Naive thymus-derived CD4-positive, alpha-beta T cell (primary cell): ENCODE data around the gene CCDC63. TPM values are rescaled to one million over a fixed set of nuclear protein-coding genes. Genes with fewer than 3 reads are reported as not detected.
"Not testable (repeated sequence)": the region's sequence is repeated elsewhere in the genome, so short reads cannot be mapped to it uniquely, and the experiment has no call there.

Experiments
- ATAC-seq: fragments of 150-1000 bp; cut with Tn5 transposase; 2 replicates; pipeline ENCODE4 v1.10.0; 2021; ENCODE audit warnings: mild to moderate bottlenecking, moderate library complexity
- CTCF ChIA-PET: fragments of 350-600 bp; sonication (Branson Sonifier 250); formaldehyde crosslinking; loops from one replicate; lab custom pipeline; 2021; ENCODE audit warnings: antibody characterized with exemption; lab: Charles Lee
- POLR2A ChIA-PET: fragments of 350-600 bp; sonication (Branson Sonifier 250); formaldehyde crosslinking; loops from one replicate; lab custom pipeline; 2021; ENCODE audit warnings: antibody characterized with exemption, inconsistent platforms; lab: Charles Lee
- DNase-seq, 9 donors: peaks; one replicate each; pipeline versions ENCODE4 v3.0.0 to v3.0.0-alpha.2; 2020 to 2022; ENCODE audit warnings: mixed read lengths in 1 of 9
- H3K27ac ChIP-seq: one replicate; pipeline ENCODE4 v1.7.0; 2013; ENCODE audit warnings: mild to moderate bottlenecking, low read depth, low read length, moderate library complexity
- H3K27me3 ChIP-seq, 2 donors: one replicate each; pipeline ENCODE4 v1.7.0; 2013; ENCODE audit warnings: low read length in 2 of 2, mild to moderate bottlenecking in 2 of 2, moderate library complexity in 2 of 2; ENCODE audit not compliant: control insufficient read depth in 2 of 2, insufficient read depth in 2 of 2
- H3K36me3 ChIP-seq, 3 experiments: 1 replicate in 2 of 3; 2 replicates in 1 of 3; pipeline ENCODE4 v1.7.0; 2013; ENCODE audit warnings: low read length in 3 of 3, mild to moderate bottlenecking in 3 of 3, moderate library complexity in 1 of 3; ENCODE audit not compliant: insufficient read depth in 3 of 3, control insufficient read depth in 2 of 3
- H3K4me1 ChIP-seq, 2 donors: one replicate each; pipeline ENCODE4 v1.7.0; 2013; ENCODE audit warnings: low read length in 2 of 2, mild to moderate bottlenecking in 2 of 2, moderate library complexity in 1 of 2; ENCODE audit not compliant: control insufficient read depth in 2 of 2, insufficient read depth in 2 of 2
- H3K4me3 ChIP-seq: 2 replicates; pipeline ENCODE4 v1.7.0; 2013; ENCODE audit warnings: mild to moderate bottlenecking, low read length
- H3K9me3 ChIP-seq, 3 experiments: 1 replicate in 2 of 3; 2 replicates in 1 of 3; pipeline ENCODE4 v1.7.0; 2013; ENCODE audit warnings: low read length in 3 of 3; ENCODE audit not compliant: control insufficient read depth in 2 of 3
- H3K27ac Mint-ChIP-seq, 9 donors: one replicate each; pipeline ENCODE4 v1.8.0; 2020 to 2022; ENCODE audit warnings: mixed read lengths in 9 of 9, mild to moderate bottlenecking in 8 of 9, moderate library complexity in 5 of 9, inconsistent platforms in 2 of 9
- H3K27me3 Mint-ChIP-seq, 5 donors: one replicate each; pipeline ENCODE4 v1.8.0; 2021 to 2022; ENCODE audit warnings: mixed read lengths in 5 of 5, mild to moderate bottlenecking in 1 of 5
- H3K36me3 Mint-ChIP-seq, 5 donors: one replicate each; pipeline ENCODE4 v1.8.0; 2020 to 2022; ENCODE audit warnings: mixed read lengths in 5 of 5, mild to moderate bottlenecking in 3 of 5, inconsistent platforms in 1 of 5
- H3K4me1 Mint-ChIP-seq, 7 donors: one replicate each; pipeline ENCODE4 v1.8.0; 2020 to 2022; ENCODE audit warnings: mixed read lengths in 7 of 7, mild to moderate bottlenecking in 3 of 7, inconsistent platforms in 1 of 7
- H3K4me3 Mint-ChIP-seq, 10 donors: one replicate each; pipeline ENCODE4 v1.8.0; 2020 to 2022; ENCODE audit warnings: mild to moderate bottlenecking in 10 of 10, mixed read lengths in 10 of 10, moderate library complexity in 6 of 10, inconsistent platforms in 2 of 10
- H3K9me3 Mint-ChIP-seq, 11 donors: one replicate each; pipeline ENCODE4 v1.8.0; 2020 to 2022; ENCODE audit warnings: mixed read lengths in 11 of 11, mild to moderate bottlenecking in 4 of 11, inconsistent platforms in 1 of 11, moderate library complexity in 1 of 11
- intact Hi-C, 2 donors: fragments of 100-400 bp; cut with micrococcal nuclease; formaldehyde crosslinking; loops; one replicate each; pipeline ENCODE4 v1.15.1; 2023
- polyA plus RNA-seq, 2 donors: library from polyadenylated mRNA; unstranded; fragments of 300-500 nt; fragmentation: Illumina TruSeq; gene quantifications; one replicate each; pipeline ENCODE4 v1.2.3, GENCODE V29; 2021
- total RNA-seq, 6 experiments: library from RNA in 5 of 6; stranded (reverse) in 5 of 6; gene quantifications; 1 replicate in 5 of 6; 2 replicates in 1 of 6; pipeline ENCODE4 v1.2.3 and lab custom pipeline; 2021 to 2026

The CCDC63 gene
- total and polyA plus RNA-seq, 7 experiments from 2014 or later = not detected

GRCh38 chr12:110940933-110941332 is 94.1 kb downstream of the CCDC63 start:
- H3K27ac ChIP-seq = no peak overlapping the region
- peaks cover 0 to 5% (median 0%) of the 10 kb centered on the region in 5 donors for H3K36me3 Mint-ChIP-seq
- peaks cover 0 to 6% (median 0%) of the 10 kb centered on the region in 3 experiments for H3K9me3 ChIP-seq
- no peaks in the 10 kb centered on the region for H3K27me3 ChIP-seq
- no peaks in the 10 kb centered on the region for H3K36me3 ChIP-seq
- intact Hi-C loops = no loop called here
- ATAC-seq (no peak), DNase-seq (no peak)
- peaks cover 0 to 7% (median 6%) of the 10 kb centered on the region in 7 donors for H3K4me1 Mint-ChIP-seq
- peaks cover 0 to 5% of the 10 kb centered on the region in 2 donors for H3K4me1 ChIP-seq
- H3K4me3 Mint-ChIP-seq = no peak overlapping the region
- no peak overlapping the region for H3K27ac Mint-ChIP-seq
- peaks cover 0 to 13% (median 4%) of the 10 kb centered on the region in 11 donors for H3K9me3 Mint-ChIP-seq
- ChIA-PET CTCF (interaction anchor here (0.8 to 1.1 kb wide), 2 partner anchors 14 to 232 kb away, joined by 3 to 4 read pairs; no protein-coding TSS in a partner anchor), POLR2A (no interaction called here)
- H3K27me3 Mint-ChIP-seq = peaks cover 7 to 24% (median 18%) of the 10 kb centered on the region in 5 donors
- no peak overlapping the region for H3K4me3 ChIP-seq

GRCh38 chr12:110941391-110941790 is 94.6 kb downstream of the CCDC63 start:
- H3K27me3 Mint-ChIP-seq = peaks cover 7 to 22% (median 18%) of the 10 kb centered on the region in 5 donors
- peaks cover 0 to 5% of the 10 kb centered on the region in 2 donors for H3K4me1 ChIP-seq
- DNase-seq (no peak), ATAC-seq (no peak)
- no peak overlapping the region for H3K4me3 ChIP-seq
- no peak overlapping the region for H3K27ac ChIP-seq
- no peaks in the 10 kb centered on the region for H3K36me3 ChIP-seq
- H3K4me3 Mint-ChIP-seq = no peak overlapping the region
- no peaks in the 10 kb centered on the region for H3K27me3 ChIP-seq
- peaks cover 0 to 7% (median 6%) of the 10 kb centered on the region in 7 donors for H3K4me1 Mint-ChIP-seq
- POLR2A ChIA-PET = no interaction called here
- peaks cover 0 to 18% (median 9%) of the 10 kb centered on the region in 11 donors for H3K9me3 Mint-ChIP-seq
- peaks cover 0 to 7% (median 0%) of the 10 kb centered on the region in 5 donors for H3K36me3 Mint-ChIP-seq
- intact Hi-C loops = no loop called here
- peaks cover 0 to 7% (median 0%) of the 10 kb centered on the region in 3 experiments for H3K9me3 ChIP-seq
- H3K27ac Mint-ChIP-seq = no peak overlapping the region
- CTCF ChIA-PET = interaction anchor here (1.1 kb wide), 1 partner anchor 14 kb away, joined by 4 read pairs; no protein-coding TSS in a partner anchor

- peaks cover 0 to 10% (median 0%) of the 10 kb centered on the region in 5 donors for H3K36me3 Mint-ChIP-seq
- peaks cover 0 to 15% (median 9%) of the 10 kb centered on the region in 5 donors for H3K27me3 Mint-ChIP-seq
- H3K4me1 ChIP-seq = no peaks in the 10 kb centered on the region
- ChIA-PET CTCF (no interaction called here), POLR2A (no interaction called here)
- H3K27ac Mint-ChIP-seq = no peak overlapping the region
- no peaks in the 10 kb centered on the region for H3K27me3 ChIP-seq
- peaks cover 0 to 37% (median 15%) of the 10 kb centered on the region in 11 donors for H3K9me3 Mint-ChIP-seq
- no peak overlapping the region for H3K4me3 Mint-ChIP-seq
- DNase-seq (no peak), ATAC-seq (no peak)
- no peak overlapping the region for H3K27ac ChIP-seq
- H3K36me3 ChIP-seq = no peaks in the 10 kb centered on the region
- no peak overlapping the region for H3K4me3 ChIP-seq
- H3K9me3 ChIP-seq = peaks cover 0 to 13% (median 0%) of the 10 kb centered on the region in 3 experiments
- intact Hi-C loops = no loop called here
- no peaks in the 10 kb centered on the region for H3K4me1 Mint-ChIP-seq
Observed at GRCh38 chr12:110943373-110943772, 96.6 kb downstream of the CCDC63 start.

- Mint-ChIP-seq H3K4me3 (no peak overlapping the region), H3K9me3 (peaks cover 0 to 40% (median 14%) of the 10 kb centered on the region in 11 donors)
- intact Hi-C loops = no loop called here
Observed at GRCh38 chr12:110948041-110948440, 101.3 kb downstream of the CCDC63 start.

GRCh38 chr12:110950466-110950865 is 103.7 kb downstream of the CCDC63 start:
- H3K27ac Mint-ChIP-seq, H3K36me3 ChIP-seq, DNase-seq, H3K4me3 Mint-ChIP-seq, ATAC-seq, CTCF ChIA-PET, H3K4me1 ChIP-seq, H3K4me3 ChIP-seq, intact Hi-C loops, H3K27me3 ChIP-seq, POLR2A ChIA-PET, H3K27ac ChIP-seq, H3K4me1 Mint-ChIP-seq: not testable (repeated sequence)
- peaks cover 0 to 41% (median 12%) of the 10 kb centered on the region in 11 donors for H3K9me3 Mint-ChIP-seq
- H3K9me3 ChIP-seq = peaks cover 0 to 11% (median 0%) of the 10 kb centered on the region in 3 experiments
- H3K36me3 Mint-ChIP-seq = peaks cover 0 to 11% (median 0%) of the 10 kb centered on the region in 5 donors
- peaks cover 0 to 13% (median 5%) of the 10 kb centered on the region in 5 donors for H3K27me3 Mint-ChIP-seq

More at GRCh38 chr12:110948041-110948440, 101.3 kb downstream of the CCDC63 start:
- Mint-ChIP-seq H3K27ac (no peak overlapping the region), H3K4me1 (no peaks in the 10 kb centered on the region), H3K27me3 (peaks cover 0 to 14% (median 7%) of the 10 kb centered on the region in 5 donors), H3K36me3 (peaks cover 0 to 11% (median 0%) of the 10 kb centered on the region in 5 donors)
- Histone ChIP-seq H3K9me3 (peaks cover 0 to 13% (median 0%) of the 10 kb centered on the region in 3 experiments), H3K27me3 (no peaks in the 10 kb centered on the region), H3K27ac (no peak overlapping the region), H3K4me3 (no peak overlapping the region), H3K36me3 (no peaks in the 10 kb centered on the region), H3K4me1 (no peaks in the 10 kb centered on the region)
- POLR2A ChIA-PET = no interaction called here
- ATAC-seq (no peak), DNase-seq (no peak)
- CTCF ChIA-PET = interaction anchor here (1.4 kb wide), 1 partner anchor 298 kb away, joined by 3 read pairs; no protein-coding TSS in a partner anchor

GRCh38 chr12:110950867-110951266 is 104.1 kb downstream of the CCDC63 start:
- peaks cover 0 to 11% (median 0%) of the 10 kb centered on the region in 5 donors for H3K36me3 Mint-ChIP-seq
- H3K4me1 Mint-ChIP-seq, H3K27ac Mint-ChIP-seq, POLR2A ChIA-PET, H3K4me3 Mint-ChIP-seq, H3K4me1 ChIP-seq, H3K27ac ChIP-seq, ATAC-seq, H3K27me3 ChIP-seq, DNase-seq, intact Hi-C loops, CTCF ChIA-PET, H3K36me3 ChIP-seq, H3K9me3 ChIP-seq, H3K4me3 ChIP-seq: not testable (repeated sequence)
- H3K9me3 Mint-ChIP-seq = peaks cover 0 to 37% (median 8%) of the 10 kb centered on the region in 11 donors
- H3K27me3 Mint-ChIP-seq = peaks cover 0 to 13% (median 5%) of the 10 kb centered on the region in 5 donors
